ENCODE results near the gene NQO2.

The NQO2 gene

DNA sequence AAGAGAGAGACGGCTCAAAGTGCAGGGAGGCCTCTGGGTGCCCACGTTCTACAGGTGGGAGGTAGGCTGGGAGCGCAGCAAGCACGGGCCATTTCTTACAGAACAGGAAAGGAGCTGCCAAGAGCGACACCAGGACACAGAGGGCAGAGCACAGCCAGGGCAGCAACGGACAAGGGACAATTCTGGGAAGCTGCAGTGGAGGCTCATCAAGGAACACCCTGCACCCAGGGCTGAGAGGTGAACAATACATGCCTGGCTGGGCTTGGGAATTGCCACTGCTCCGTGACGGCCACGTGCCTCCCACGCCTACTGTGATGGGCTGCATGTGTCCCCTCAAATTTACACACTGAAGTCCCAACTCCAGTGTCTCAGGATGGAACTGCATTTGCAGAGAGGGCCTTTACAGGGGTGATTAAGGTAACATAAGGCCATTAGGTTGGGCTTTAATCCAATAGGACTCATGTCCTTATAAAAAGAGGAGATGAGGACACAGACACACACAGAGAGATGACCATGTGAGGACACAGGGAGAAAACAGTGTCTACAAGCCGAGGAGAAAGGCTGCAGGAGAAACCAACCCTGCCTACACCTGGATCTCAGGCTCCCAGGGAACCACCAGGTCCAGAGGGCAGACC is 41.9 kb upstream of the NQO2 start:
- TF ChIP-seq CTCF (IDR thresholded peaks at IDR 0.05; ENCODE audit: low read depth, low read length) = no peak
- no peak overlapping the region for H3K4me3 ChIP-seq (ENCODE audit: low read depth, low read length)

- no peak for TF ChIP-seq CTCF (IDR thresholded peaks at IDR 0.05; ENCODE audit: low read depth, low read length)
Observed at GRCh38 chr6:2958331-2958711, 41.4 kb upstream of the NQO2 start.

GRCh38 chr6:2958776-2959175 is 40.9 kb upstream of the NQO2 start:
- no peak overlapping the region for H3K4me3 ChIP-seq (ENCODE audit: low read depth, low read length)
- no peak for TF ChIP-seq CTCF (IDR thresholded peaks at IDR 0.05; ENCODE audit: low read depth, low read length)

More at GRCh38 chr6:2958331-2958711, 41.4 kb upstream of the NQO2 start:
- H3K4me3 ChIP-seq (ENCODE audit: low read depth, low read length) = no peak overlapping the region

DNA sequence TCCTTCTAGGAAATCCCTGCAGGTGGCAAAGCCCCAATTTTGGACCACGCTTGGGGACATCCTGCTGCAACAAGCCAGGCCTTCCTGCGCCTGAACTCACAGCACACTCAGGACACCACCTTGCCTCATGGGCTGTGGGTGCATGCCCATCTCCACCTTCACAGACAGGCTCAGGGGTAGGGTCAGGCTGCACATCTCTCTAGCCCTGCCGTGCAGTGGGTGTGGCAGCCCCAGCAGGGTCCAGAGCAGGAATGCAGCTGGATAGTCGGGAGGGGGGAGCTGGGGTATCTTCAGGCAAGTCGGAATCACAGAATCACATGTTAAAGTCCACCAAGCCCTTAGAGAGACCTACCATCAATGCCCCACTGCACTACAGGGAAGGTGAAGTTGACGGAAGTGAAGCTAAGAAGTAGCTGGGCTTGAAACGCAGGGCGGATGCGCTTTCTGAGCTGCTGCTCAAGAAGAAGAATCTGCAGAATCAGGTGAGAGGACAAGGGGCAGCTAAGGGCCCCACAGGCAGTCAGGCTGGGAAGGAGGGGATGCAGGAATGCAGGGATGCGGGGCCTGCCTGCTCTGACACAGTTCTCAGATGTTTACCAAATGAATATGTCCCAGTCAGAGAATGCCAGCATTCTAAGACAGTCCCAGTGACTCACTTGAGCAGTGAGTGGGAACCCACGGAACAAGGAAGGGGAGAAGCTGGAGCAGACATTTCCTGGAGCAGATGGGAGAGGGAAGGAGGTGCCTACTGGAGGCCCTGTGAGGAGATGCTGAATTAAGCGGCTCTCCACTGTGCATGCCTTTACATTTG is 39.6 kb upstream of the NQO2 start:
- no peak overlapping the region; the same call in 1 of the 2 replicates for H3K4me3 ChIP-seq (ENCODE audit: low read depth, low read length)
- TF ChIP-seq CTCF (IDR thresholded peaks at IDR 0.05; ENCODE audit: low read depth, low read length) = no peak

GRCh38 chr6:2960935-2961334 is 38.8 kb upstream of the NQO2 start:
- peak overlapping the region; percentile 3 for H3K4me3 ChIP-seq (ENCODE audit: low read depth, low read length)
- no peak for TF ChIP-seq CTCF (IDR thresholded peaks at IDR 0.05; ENCODE audit: low read depth, low read length)

DNA sequence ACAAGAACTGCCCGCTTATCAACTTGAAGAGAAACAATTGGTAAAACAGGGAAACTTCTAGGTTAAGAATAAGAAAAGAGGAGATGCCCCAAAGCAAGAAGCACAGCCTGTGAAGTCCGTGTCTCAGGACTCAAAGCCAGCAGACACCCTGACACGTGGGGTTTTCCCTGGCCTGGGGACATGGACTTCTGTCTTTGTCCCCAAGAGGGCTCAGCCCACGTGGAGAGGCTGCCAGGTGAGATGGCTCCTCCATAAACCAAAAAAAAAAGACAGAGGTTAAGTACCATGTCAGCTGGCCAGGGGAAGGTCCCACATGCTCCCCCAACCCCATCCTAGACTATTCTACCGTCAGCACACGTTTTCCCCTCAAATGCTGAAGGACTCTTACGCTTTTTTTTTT is 38.2 kb upstream of the NQO2 start:
- TF ChIP-seq CTCF (IDR thresholded peaks at IDR 0.05; ENCODE audit: low read depth, low read length) = no peak
- H3K4me3 ChIP-seq (ENCODE audit: low read depth, low read length) = no peak overlapping the region

- TF ChIP-seq CTCF (IDR thresholded peaks at IDR 0.05; ENCODE audit: low read depth, low read length) = no peak
- no peak overlapping the region for H3K4me3 ChIP-seq (ENCODE audit: low read depth, low read length)
Observed at GRCh38 chr6:2962004-2962403, 37.7 kb upstream of the NQO2 start.

Measured in WI38 (cell line).